ENCODE data around the gene IGFL4.
A peak's percentile ranks its signal among the peaks of the same experiment; 100 is the strongest.

Gene IGFL4

DNA sequence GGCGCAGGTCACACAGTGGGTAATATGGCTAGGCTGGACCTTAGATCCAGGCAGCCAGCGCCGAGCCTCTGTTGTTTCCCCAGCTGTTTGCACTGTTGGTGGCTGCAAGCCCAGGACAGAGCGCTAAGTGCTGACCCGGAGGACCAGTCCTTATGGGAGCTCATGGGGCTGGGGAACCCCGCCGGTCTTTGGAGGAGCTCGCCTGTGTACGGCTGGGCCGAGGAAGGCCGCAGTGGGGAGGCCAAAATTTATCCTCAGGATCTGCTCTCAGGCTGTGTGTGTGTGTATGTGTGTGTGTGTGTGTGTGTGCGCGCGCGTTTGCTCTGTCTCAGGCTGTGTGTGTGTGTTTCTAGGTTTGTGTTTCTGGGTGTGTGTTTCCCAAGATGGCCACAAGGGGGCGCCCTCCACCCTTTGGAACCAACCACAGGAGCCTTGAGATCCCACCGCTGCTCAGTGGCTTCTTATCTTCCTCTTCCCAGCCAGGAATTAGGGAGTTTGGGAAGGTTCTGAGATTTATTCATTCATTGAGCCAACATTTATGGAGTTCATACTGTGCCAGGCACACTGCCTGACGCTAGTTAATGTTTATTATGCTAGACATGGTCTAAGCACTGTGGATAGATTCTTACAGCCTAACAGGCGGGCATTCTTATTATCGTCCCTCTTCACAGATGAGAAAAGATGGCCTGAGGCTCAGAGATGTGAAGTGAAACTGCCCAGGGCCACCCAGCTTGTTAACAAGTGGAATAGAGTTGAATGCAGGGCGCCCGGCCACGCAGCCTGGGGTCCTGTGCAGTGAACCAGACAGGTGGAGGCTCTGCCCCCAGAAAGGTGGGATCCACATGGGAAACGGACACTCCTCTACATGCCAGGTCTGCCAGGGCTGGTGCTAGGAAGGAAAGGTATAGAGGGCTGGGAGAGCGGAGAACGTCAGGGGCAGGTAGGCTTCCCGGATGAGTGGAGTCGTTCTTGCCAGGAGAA lies 31.0 kb downstream of the IGFL4 start:
- Histone ChIP-seq H2AFZ (ENCODE audit: low read length) (no peak overlapping the region), H3K4me1 (ENCODE audit: insufficient read depth, low read length, severe bottlenecking) (peaks cover 10% of the 10 kb centered on the region), H3K9ac (ENCODE audit: low read length) (no peak overlapping the region), H3K9me2 (ENCODE audit: low read depth, low read length) (no peaks in the 10 kb centered on the region), H3K27me3 (ENCODE audit: insufficient read depth, low read length) (no peaks in the 10 kb centered on the region), H3K79me2 (ENCODE audit: insufficient read depth, low read length) (no peaks in the 10 kb centered on the region), H3K9me3 (ENCODE audit: low read length) (no peaks in the 10 kb centered on the region), H3K27ac (ENCODE audit: low read depth, low read length, poor library complexity, severe bottlenecking) (no peak overlapping the region), H3K4me3 (ENCODE audit: low read depth, low read length, poor library complexity, severe bottlenecking) (no peak overlapping the region), H3F3A (ENCODE audit: insufficient read depth, low read length) (0 out of 2 replicates have a peak, but pooled peaks cover 4% of the 10 kb centered on the region), H4K20me1 (ENCODE audit: insufficient read depth, low read length) (no peaks in the 10 kb centered on the region), H3K36me3 (ENCODE audit: insufficient read depth, low read length) (peaks cover 4% of the 10 kb centered on the region; the same call in 1 of the 2 replicates), H3K4me2 (ENCODE audit: low read length) (no peak overlapping the region)
- TF ChIP-seq, protein P1, sequence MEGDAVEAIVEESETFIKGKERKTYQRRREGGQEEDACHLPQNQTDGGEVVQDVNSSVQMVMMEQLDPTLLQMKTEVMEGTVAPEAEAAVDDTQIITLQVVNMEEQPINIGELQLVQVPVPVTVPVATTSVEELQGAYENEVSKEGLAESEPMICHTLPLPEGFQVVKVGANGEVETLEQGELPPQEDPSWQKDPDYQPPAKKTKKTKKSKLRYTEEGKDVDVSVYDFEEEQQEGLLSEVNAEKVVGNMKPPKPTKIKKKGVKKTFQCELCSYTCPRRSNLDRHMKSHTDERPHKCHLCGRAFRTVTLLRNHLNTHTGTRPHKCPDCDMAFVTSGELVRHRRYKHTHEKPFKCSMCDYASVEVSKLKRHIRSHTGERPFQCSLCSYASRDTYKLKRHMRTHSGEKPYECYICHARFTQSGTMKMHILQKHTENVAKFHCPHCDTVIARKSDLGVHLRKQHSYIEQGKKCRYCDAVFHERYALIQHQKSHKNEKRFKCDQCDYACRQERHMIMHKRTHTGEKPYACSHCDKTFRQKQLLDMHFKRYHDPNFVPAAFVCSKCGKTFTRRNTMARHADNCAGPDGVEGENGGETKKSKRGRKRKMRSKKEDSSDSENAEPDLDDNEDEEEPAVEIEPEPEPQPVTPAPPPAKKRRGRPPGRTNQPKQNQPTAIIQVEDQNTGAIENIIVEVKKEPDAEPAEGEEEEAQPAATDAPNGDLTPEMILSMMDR (IDR thresholded peaks at IDR 0.05; ENCODE audit: low read length): peak; percentile 82
- TF ChIP-seq EZH2 (IDR thresholded peaks at IDR 0.05; ENCODE audit: borderline replicate concordance, low read length): no peak

DNA sequence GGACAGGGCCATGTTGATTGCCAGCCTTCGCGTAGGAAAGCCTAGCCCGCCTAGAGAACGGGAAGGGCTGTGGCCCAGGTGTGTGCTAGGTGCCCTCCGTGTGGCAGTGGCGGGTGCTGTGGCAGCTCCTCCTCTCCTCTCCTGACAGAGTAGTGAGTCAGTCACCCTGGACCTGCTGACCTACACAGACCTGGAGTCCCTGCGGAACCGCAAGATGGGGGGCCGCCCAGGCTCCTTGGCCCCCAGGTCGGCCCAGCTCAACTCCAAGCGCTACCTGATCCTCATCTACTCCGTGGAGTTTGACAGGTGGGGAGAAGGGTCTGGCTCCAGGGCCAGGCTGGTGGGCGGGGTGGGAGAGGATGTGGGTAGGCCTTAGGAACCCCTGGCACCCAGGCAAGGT lies 34.4 kb downstream of the IGFL4 start:
- Histone ChIP-seq H3K9me3 (ENCODE audit: low read length) (no peaks in the 10 kb centered on the region), H3K27me3 (ENCODE audit: insufficient read depth, low read length) (no peaks in the 10 kb centered on the region), H3K4me2 (ENCODE audit: low read length) (no peak overlapping the region), H3K4me1 (ENCODE audit: insufficient read depth, low read length, severe bottlenecking) (peaks cover 8% of the 10 kb centered on the region), H3K79me2 (ENCODE audit: insufficient read depth, low read length) (no peaks in the 10 kb centered on the region), H3K36me3 (ENCODE audit: insufficient read depth, low read length) (peaks cover 4% of the 10 kb centered on the region; the same call in 1 of the 2 replicates), H3F3A (ENCODE audit: insufficient read depth, low read length) (no peaks in the 10 kb centered on the region), H3K9me2 (ENCODE audit: low read depth, low read length) (no peaks in the 10 kb centered on the region), H3K4me3 (ENCODE audit: low read depth, low read length, poor library complexity, severe bottlenecking) (no peak overlapping the region), H4K20me1 (ENCODE audit: insufficient read depth, low read length) (no peaks in the 10 kb centered on the region), H3K9ac (ENCODE audit: low read length) (no peak overlapping the region), H2AFZ (ENCODE audit: low read length) (no peak overlapping the region), H3K27ac (ENCODE audit: low read depth, low read length, poor library complexity, severe bottlenecking) (no peak overlapping the region)
- no peak for TF ChIP-seq EZH2 (IDR thresholded peaks at IDR 0.05; ENCODE audit: borderline replicate concordance, low read length)
- TF ChIP-seq, protein P1 (IDR thresholded peaks at IDR 0.05; ENCODE audit: low read length): no peak

DNA sequence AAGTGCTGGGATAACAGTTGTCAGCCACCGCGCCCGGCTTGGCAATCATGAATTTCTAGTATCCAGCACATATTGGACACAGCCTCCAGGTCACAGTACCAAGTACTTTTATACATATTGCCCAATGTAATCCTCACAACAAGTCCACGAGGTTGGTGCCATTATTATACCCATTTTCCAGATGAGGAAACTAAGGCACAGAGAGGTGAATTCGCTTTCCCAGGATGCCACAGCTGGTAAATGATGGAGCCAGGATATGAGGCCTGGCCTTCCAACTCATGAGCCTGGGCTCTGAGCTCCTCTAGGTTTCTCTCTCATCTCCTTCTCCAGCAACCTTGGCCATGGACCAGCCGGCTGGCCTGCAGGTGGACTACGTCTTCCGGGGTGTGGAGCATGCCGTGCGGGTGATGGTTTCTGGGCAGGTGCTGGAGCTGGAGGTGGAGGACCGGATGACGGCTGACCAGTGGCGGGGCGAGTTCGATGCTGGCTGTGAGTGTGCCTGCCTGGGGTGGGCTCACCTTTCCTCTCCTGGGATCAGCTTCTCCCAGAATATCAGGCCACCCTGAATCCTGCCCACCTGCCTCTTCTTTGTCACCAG lies 38.0 kb downstream of the IGFL4 start:
- Histone ChIP-seq H3K27me3 (ENCODE audit: insufficient read depth, low read length) (no peaks in the 10 kb centered on the region), H3K4me1 (ENCODE audit: insufficient read depth, low read length, severe bottlenecking) (peaks cover 19% of the 10 kb centered on the region), H3K36me3 (ENCODE audit: insufficient read depth, low read length) (peaks cover 10% of the 10 kb centered on the region), H3K27ac (ENCODE audit: low read depth, low read length, poor library complexity, severe bottlenecking) (no peak overlapping the region), H3K9me3 (ENCODE audit: low read length) (no peaks in the 10 kb centered on the region), H3K4me2 (ENCODE audit: low read length) (no peak overlapping the region), H3K9me2 (ENCODE audit: low read depth, low read length) (no peaks in the 10 kb centered on the region), H3F3A (ENCODE audit: insufficient read depth, low read length) (no peaks in the 10 kb centered on the region), H3K79me2 (ENCODE audit: insufficient read depth, low read length) (no peaks in the 10 kb centered on the region), H3K9ac (ENCODE audit: low read length) (no peak overlapping the region), H4K20me1 (ENCODE audit: insufficient read depth, low read length) (no peaks in the 10 kb centered on the region), H2AFZ (ENCODE audit: low read length) (no peak overlapping the region), H3K4me3 (ENCODE audit: low read depth, low read length, poor library complexity, severe bottlenecking) (no peak overlapping the region)
- TF ChIP-seq, protein P1 (IDR thresholded peaks at IDR 0.05; ENCODE audit: low read length): no peak
- TF ChIP-seq EZH2 (IDR thresholded peaks at IDR 0.05; ENCODE audit: borderline replicate concordance, low read length): no peak

Measured in OCI-LY1 (cell line).